Measurements from ENCODE around the gene MAST4.

GRCh38 chr5:66659780-66660179 is 63.6 kb downstream of the MAST4 start:
- no peak for TF ChIP-seq CTCF (IDR thresholded peaks at IDR 0.05; ENCODE audit: low read depth, low read length)
- TF ChIP-seq EZH2phosphoT487 (IDR thresholded peaks at IDR 0.05; ENCODE audit: low read depth), result no peak

All from OCI-LY3 (cell line).